ENCODE measurements around the gene RPL9.

DNA sequence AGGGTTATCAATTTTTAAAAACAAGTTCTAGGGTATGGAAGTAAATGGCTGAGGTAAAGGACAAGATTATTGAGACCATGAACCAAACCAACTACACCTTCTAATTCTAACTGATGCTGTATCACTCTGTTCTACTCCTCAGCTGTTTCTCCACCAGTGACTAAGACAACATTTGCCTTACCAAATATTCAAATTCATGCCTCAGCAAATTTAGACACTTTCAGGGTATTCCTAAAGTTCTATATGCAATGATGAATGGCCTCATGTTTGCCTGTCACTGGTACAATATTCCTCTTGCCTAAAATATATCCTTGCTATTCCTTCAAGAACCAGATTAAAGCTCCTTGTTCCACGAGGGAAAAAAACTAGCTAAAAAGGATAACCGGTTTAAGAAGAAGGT, 5.0 kb downstream of the RPL9 start:
- TF ChIP-seq, protein P1, sequence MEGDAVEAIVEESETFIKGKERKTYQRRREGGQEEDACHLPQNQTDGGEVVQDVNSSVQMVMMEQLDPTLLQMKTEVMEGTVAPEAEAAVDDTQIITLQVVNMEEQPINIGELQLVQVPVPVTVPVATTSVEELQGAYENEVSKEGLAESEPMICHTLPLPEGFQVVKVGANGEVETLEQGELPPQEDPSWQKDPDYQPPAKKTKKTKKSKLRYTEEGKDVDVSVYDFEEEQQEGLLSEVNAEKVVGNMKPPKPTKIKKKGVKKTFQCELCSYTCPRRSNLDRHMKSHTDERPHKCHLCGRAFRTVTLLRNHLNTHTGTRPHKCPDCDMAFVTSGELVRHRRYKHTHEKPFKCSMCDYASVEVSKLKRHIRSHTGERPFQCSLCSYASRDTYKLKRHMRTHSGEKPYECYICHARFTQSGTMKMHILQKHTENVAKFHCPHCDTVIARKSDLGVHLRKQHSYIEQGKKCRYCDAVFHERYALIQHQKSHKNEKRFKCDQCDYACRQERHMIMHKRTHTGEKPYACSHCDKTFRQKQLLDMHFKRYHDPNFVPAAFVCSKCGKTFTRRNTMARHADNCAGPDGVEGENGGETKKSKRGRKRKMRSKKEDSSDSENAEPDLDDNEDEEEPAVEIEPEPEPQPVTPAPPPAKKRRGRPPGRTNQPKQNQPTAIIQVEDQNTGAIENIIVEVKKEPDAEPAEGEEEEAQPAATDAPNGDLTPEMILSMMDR (IDR thresholded peaks at IDR 0.05), result no peak
- no peak for TF ChIP-seq ZFX (IDR thresholded peaks at IDR 0.05; ENCODE audit: borderline replicate concordance)

Data from 22Rv1 (cell line).